Upper lobe of left lung (tissue), 4 donors: ENCODE results near the gene TMPRSS6.

Experiments
- EP300 ChIP-seq, 4 donors: sonication (generic); formaldehyde crosslinking; IDR thresholded peaks; one replicate each; pipeline ENCODE4 v1.5.1; 2017; ENCODE audit warnings: antibody characterized with exemption in 4 of 4, control low read depth in 2 of 4
- POLR2A ChIP-seq, 4 donors: fragments of 450-650 bp; IDR thresholded peaks; one replicate each; pipeline ENCODE4 v1.5.1; 2016 to 2017; ENCODE audit warnings: antibody characterized with exemption in 4 of 4, mild to moderate bottlenecking in 2 of 4
- TF ChIP-seq, protein P1 (sequence below), 6 experiments: fragments of 450-650 bp in 4 of 6; fragments of 200-600 bp in 2 of 6; sonication (generic) in 2 of 6; IDR thresholded peaks; one replicate each; pipeline ENCODE4 v1.5.1; 2016 to 2019; ENCODE audit warnings: antibody characterized with exemption in 6 of 6

DNA sequence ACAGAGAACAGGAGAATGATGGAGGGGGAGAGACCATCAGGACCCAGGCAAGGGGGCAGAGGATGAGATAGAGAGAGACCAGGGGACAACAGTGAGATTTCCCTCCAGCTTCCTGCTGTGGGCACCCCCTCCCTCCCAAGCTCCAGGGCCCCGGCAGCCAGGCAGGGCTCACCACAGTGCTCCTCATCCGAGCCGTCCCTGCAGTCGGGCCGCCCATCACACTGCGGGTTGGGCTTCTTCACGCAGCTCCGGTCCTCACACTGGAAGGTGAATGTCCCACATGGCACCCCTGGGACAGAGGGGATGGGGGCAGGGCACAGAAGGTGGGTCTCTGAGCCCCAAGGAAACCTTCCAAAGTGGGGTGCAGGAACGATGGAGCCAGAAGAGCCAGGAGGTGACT lies 38.8 kb downstream of the TMPRSS6 start:
- TF ChIP-seq, protein P1, sequence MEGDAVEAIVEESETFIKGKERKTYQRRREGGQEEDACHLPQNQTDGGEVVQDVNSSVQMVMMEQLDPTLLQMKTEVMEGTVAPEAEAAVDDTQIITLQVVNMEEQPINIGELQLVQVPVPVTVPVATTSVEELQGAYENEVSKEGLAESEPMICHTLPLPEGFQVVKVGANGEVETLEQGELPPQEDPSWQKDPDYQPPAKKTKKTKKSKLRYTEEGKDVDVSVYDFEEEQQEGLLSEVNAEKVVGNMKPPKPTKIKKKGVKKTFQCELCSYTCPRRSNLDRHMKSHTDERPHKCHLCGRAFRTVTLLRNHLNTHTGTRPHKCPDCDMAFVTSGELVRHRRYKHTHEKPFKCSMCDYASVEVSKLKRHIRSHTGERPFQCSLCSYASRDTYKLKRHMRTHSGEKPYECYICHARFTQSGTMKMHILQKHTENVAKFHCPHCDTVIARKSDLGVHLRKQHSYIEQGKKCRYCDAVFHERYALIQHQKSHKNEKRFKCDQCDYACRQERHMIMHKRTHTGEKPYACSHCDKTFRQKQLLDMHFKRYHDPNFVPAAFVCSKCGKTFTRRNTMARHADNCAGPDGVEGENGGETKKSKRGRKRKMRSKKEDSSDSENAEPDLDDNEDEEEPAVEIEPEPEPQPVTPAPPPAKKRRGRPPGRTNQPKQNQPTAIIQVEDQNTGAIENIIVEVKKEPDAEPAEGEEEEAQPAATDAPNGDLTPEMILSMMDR (IDR thresholded peaks at IDR 0.05): no peak
- no peak for TF ChIP-seq POLR2A (IDR thresholded peaks at IDR 0.05)
- TF ChIP-seq EP300 (IDR thresholded peaks at IDR 0.05): no peak
